HG03565 (cell line): Measurements from ENCODE around the gene C6orf15.

Experiments used
- ATAC-seq: cut with Tn5 transposase; IDR thresholded peaks from one replicate; pipeline ENCODE4 v1.9.1; 2021; ENCODE audit warnings: mild to moderate bottlenecking, moderate library complexity; ENCODE audit not compliant: unreplicated experiment

The C6orf15 gene

GRCh38 chr6:31110825-31111582 is 1.4 kb downstream of the C6orf15 start:
- no peak for ATAC-seq

- no peak for ATAC-seq
Observed at GRCh38 chr6:31107052-31107451, 5.3 kb downstream of the C6orf15 start.

- no peak for ATAC-seq
Observed at GRCh38 chr6:31103136-31103535, 9.2 kb downstream of the C6orf15 start.

- no peak for ATAC-seq
Observed at GRCh38 chr6:31098449-31098938, 13.9 kb downstream of the C6orf15 start.

GRCh38 chr6:31096656-31097055 is 15.7 kb downstream of the C6orf15 start:
- ATAC-seq: no peak

- ATAC-seq: no peak
Observed at GRCh38 chr6:31096215-31096614, 16.2 kb downstream of the C6orf15 start.

GRCh38 chr6:31094389-31094881 is 17.9 kb downstream of the C6orf15 start:
- ATAC-seq: no peak

GRCh38 chr6:31092769-31093505 is 19.4 kb downstream of the C6orf15 start:
- no peak for ATAC-seq

GRCh38 chr6:31092238-31092637 is 20.1 kb downstream of the C6orf15 start:
- ATAC-seq: no peak

- no peak for ATAC-seq
Observed at GRCh38 chr6:31091680-31092079, 20.7 kb downstream of the C6orf15 start.

GRCh38 chr6:31090973-31091364 is 21.4 kb downstream of the C6orf15 start:
- ATAC-seq: no peak

DNA sequence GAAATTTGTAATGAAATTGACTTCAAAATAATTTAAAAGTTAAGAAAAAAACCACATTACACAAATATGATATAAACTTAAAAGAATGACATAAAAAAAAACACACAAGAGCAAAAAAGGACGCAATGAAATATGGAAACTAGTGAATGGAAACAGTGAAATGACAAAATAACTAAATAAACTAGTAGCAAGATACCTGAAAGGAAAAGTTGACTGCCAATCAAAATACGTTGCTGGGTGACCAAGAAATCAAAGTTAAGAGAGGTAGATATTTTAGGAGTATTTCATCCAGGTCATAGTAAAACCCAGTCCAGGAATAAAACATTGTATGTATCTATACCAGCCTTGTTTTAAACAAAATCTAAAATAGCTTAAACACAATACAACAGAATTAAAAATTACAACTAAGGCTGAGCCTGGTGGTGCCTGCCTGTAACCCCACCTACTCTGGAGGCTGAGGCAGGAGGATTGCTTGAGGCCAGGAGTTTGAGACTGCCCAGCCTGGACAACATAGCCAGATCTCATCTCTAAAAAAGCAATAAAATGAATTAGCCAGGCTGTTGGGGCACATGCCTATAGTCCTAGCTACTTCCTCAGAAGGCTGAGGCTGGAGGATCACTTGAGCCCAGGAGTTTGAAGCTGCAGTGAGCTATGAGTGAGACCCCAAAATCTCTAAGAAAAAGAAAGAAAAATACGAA is 22.0 kb downstream of the C6orf15 start:
- no peak for ATAC-seq

DNA sequence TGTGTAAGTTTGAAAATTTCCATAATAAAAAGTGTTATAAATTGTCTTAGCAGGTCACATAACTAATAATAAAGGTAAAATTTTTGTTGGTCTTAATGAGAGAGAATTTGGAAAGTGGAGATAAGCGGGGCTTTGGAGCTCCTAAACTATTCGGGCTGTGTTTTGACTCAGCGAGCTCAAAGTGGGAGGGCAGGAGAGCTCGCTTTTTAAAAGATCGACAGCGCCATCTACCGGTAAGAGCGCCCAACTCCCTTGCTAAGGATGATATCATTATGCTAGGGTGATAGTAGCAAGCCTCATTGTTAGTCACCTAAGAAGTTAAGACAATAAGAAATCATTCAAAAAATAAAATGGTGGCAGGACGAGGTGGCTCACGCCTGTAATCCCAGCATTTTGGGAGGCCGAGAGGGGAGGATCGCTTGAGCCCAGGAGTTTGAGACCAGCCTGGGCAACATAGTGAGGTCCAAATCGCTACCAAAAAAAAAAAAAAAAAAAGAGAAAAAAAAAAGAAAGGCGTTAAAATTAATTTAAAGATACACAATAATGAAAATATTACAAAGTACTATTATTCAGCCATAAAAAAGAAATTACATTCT is 24.8 kb downstream of the C6orf15 start:
- ATAC-seq: peak; percentile 56

DNA sequence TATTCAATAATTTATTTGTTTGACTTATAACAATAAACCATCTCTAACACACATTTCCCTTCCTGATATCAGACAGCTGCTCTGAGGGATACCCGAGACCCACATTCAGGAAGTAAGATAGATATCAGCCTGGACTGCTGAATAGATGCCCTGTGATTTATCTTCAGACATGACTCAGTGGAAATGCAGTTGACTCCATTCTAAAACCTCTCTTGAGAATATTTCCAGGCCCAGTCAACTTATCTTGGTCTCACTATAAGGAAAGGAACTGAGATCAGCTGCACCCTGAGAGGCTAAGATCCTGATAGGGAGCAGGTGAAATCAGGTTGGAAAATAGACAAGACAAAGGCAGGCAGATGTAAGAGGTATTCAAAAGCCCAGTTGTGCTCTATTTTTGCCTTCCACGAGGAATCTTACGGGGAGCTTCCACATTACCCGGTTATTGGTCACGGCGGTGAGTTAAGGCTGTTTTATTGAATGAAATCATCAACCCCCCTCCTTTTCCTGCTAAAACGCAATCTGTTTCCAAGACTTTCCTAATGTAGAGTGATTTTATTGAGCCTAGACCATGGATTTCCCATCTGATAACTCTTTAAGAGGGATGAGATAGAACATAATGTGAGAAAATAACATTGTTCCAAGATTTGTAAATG is 25.5 kb downstream of the C6orf15 start:
- no peak for ATAC-seq

GRCh38 chr6:31083742-31084354 is 28.5 kb downstream of the C6orf15 start:
- no peak for ATAC-seq

DNA sequence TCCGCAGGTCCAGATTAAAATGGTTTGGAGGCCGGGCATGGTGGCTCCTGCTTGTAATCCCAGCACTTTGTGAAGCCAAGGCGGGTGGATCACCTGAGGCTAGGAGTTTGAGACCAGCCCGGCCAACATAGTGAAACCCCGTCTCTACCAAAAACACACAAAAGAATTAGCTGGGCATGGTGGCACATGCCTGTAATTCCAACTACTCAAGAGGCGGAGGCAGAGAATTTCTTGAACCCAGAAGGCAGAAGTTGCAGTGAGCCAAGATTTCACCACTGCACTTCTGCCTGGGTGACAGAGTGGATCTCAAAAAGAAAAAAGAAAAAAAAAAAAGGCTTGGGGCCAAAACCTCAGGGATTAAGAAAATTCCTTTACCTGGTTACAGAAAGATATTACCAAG is 30.5 kb downstream of the C6orf15 start:
- no peak for ATAC-seq

DNA sequence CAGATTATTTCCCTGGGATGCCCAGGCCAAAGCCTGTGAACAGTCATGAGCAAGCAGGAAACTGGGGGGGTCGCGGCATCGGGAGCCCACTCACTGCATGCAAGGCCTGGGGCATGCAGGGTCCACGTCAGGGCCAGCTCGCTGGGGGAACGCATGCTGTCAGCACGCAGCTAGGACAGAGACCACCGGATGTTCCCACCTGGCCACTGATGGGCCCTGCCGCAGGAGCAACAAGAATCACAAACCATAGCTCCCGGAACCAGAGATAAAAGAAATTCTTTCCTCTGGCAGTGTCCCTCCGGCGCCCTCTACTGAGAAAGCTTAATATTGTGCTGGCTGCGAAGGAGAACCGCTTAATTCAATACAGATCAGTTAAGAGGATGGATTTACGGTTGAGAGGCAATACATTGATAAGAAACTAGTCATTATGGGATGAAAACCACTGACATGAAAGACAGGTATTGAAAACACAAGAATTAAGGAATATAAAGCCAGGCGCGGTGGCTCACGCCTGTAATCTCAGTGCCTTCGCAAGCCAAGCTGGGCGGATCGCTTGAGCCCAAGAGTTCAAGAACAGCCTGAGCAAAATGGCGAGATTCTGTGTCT is 32.6 kb downstream of the C6orf15 start:
- no peak for ATAC-seq

DNA sequence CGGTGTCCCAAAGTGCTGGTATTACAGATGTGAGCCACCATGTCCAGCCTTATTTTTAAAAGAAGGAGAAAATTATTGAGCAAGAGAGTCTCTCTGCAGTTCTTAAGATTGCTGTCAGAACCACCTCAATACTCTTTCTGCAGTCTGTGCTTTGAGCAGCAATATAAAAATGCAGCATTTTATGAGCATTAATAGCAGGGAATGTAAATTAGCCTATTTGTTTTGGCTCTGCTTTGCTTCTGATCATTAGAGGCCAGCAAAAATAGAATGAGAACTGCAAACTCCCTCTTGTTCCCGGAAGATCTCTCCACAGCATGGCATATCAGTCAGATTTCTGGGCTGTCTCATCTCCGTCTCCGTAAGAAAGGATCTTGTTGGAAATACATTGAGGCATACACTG is 35.8 kb downstream of the C6orf15 start:
- ATAC-seq: no peak

DNA sequence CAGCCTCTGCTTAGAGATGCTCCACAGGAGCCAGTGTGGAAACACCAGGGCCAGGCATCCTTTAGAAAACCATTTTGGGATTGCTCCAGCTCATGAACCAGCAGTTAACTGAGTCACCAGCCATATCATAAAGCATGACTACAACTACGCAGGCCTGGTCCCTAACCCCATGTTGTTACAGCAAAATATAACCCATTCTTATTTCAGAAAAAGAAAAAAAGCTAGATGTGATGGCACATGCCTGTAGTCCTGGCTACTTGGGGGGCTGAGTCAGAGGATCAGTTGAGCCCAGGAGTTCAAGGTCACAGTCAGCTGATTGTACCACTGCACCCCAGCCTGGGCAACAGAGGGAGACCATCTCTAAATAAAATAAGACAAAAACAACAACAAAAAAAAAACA is 36.8 kb downstream of the C6orf15 start:
- ATAC-seq: no peak

DNA sequence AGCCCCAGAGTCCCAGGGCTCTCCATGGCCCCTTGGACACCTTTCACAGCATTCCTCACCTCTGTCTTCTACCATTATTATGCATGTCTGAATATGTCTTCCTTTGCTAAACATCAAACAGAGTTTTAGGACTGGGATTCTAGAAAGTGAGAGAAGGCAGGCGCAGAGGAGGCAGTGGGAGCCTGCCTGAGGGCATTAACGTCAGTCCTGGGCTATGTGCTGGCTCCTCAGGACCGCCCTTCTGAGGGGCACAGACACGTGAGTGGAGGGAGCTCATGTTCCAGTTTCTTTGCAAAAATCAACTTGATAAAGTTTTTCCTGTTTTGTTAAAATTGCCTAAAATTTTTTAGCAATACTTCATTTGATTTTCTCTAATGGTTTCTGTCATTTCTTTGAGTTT is 38.0 kb downstream of the C6orf15 start:
- no peak for ATAC-seq
